HEK293 (cell line): ENCODE results near the gene CHST12.

Experiments
- CTCF ChIP-seq: fragments of 450-650 bp; formaldehyde crosslinking; IDR thresholded peaks from 2 replicates; pipeline ENCODE4 v1.5.1; 2016; ENCODE audit warnings: missing biosample characterization, missing genetic modification characterization
- IKZF3 ChIP-seq: fragments of 450-650 bp; IDR thresholded peaks from 2 replicates; pipeline ENCODE4 v1.5.0; 2018; ENCODE audit warnings: missing biosample characterization, mild to moderate bottlenecking, missing genetic modification characterization, moderate library complexity
- MZF1 ChIP-seq: fragments of 450-650 bp; formaldehyde crosslinking; IDR thresholded peaks from 2 replicates; pipeline ENCODE4 v1.5.1; 2017; ENCODE audit warnings: missing biosample characterization, missing genetic modification characterization, borderline replicate concordance
- PRDM1 ChIP-seq: fragments of 450-650 bp; formaldehyde crosslinking; IDR thresholded peaks from 2 replicates; pipeline ENCODE4; 2016; ENCODE audit warnings: missing biosample characterization, missing genetic modification characterization
- REST ChIP-seq: fragments of 450-650 bp; formaldehyde crosslinking; IDR thresholded peaks from 2 replicates; pipeline ENCODE4 v1.5.1; 2016; ENCODE audit warnings: missing biosample characterization, missing genetic modification characterization
- ZNF138 ChIP-seq: fragments of 450-650 bp; formaldehyde crosslinking; IDR thresholded peaks from 2 replicates; pipeline ENCODE4 v1.5.1; 2016; ENCODE audit warnings: missing biosample characterization, missing genetic modification characterization, borderline replicate concordance
- ZNF510 ChIP-seq: fragments of 450-650 bp; formaldehyde crosslinking; IDR thresholded peaks from 2 replicates; pipeline ENCODE4 v1.5.1; 2018; ENCODE audit warnings: mild to moderate bottlenecking, missing genetic modification characterization, missing biosample characterization; ENCODE audit not compliant: insufficient replicate concordance
- ZNF692 ChIP-seq: fragments of 450-650 bp; formaldehyde crosslinking; IDR thresholded peaks from 2 replicates; pipeline ENCODE4 v1.5.1; 2016; ENCODE audit warnings: missing biosample characterization, missing genetic modification characterization
- ZNF707 ChIP-seq: fragments of 450-650 bp; formaldehyde crosslinking; IDR thresholded peaks from 2 replicates; pipeline ENCODE4 v1.5.1; 2016; ENCODE audit warnings: missing biosample characterization, missing genetic modification characterization
- ZSCAN18 ChIP-seq: fragments of 450-650 bp; formaldehyde crosslinking; IDR thresholded peaks from 2 replicates; pipeline ENCODE4 v1.5.1; 2016; ENCODE audit warnings: missing biosample characterization, missing genetic modification characterization

GRCh38 chr7:2359610-2360009 is 43.8 kb upstream of the CHST12 start:
- TF ChIP-seq CTCF (tag by site-specific recombination) (no peak), REST (tag by site-specific recombination) (no peak), ZNF692 (tag by site-specific recombination) (no peak), PRDM1 (tag by site-specific recombination) (no peak), IKZF3 (no peak), ZNF138 (tag by site-specific recombination) (no peak), ZSCAN18 (tag by site-specific recombination) (no peak), ZNF510 (no peak), MZF1 (tag by site-specific recombination) (no peak), ZNF707 (tag by site-specific recombination) (no peak)
